Heart right ventricle (tissue), 16 donors: ENCODE results near the gene ZSWIM5. TPM values are rescaled to one million over a fixed set of nuclear protein-coding genes. Genes with fewer than 3 reads are reported as not detected.

Source experiments
- ATAC-seq, 8 donors: fragments of 200-7000 bp; cut with Tn5 transposase; one replicate each; pipeline ENCODE4 v1.9.1; 2020; ENCODE audit warnings: mild to moderate bottlenecking in 8 of 8, moderate library complexity in 8 of 8, moderate number of reproducible peaks in 1 of 8
- DNase-seq, 2 donors: peaks; one replicate each; pipeline ENCODE4 v3.0.0-alpha.2; 2020
- H3K27ac ChIP-seq, 10 donors: fragments of 200-600 bp; sonication (generic) in 2 of 10; one replicate each; pipeline versions ENCODE4 v1.5.0 to v1.8.0; 2020 to 2022; ENCODE audit warnings: mild to moderate bottlenecking in 3 of 10
- H3K27me3 ChIP-seq, 7 donors: fragments of 200-600 bp; one replicate each; pipeline ENCODE4 v1.8.0; 2021 to 2022; ENCODE audit warnings: mild to moderate bottlenecking in 2 of 7
- H3K36me3 ChIP-seq, 9 donors: fragments of 200-600 bp; sonication (generic) in 1 of 9; one replicate each; pipeline versions ENCODE4 v1.5.0 to v1.8.0; 2020 to 2022; ENCODE audit warnings: mild to moderate bottlenecking in 2 of 9
- H3K4me1 ChIP-seq, 9 donors: fragments of 200-600 bp; sonication (generic) in 1 of 9; one replicate each; pipeline versions ENCODE4 v1.5.0 to v1.8.0; 2020 to 2022; ENCODE audit warnings: mild to moderate bottlenecking in 4 of 9
- H3K4me3 ChIP-seq, 10 donors: fragments of 200-600 bp; sonication (generic) in 2 of 10; one replicate each; pipeline versions ENCODE4 v1.5.0 to v1.8.0; 2020 to 2022; ENCODE audit warnings: mild to moderate bottlenecking in 7 of 10, moderate library complexity in 2 of 10
- H3K9me3 ChIP-seq, 11 donors: fragments of 200-600 bp in 10 of 11; sonication (generic) in 2 of 11; one replicate each; pipeline versions ENCODE4 v1.5.0 to v1.8.0; 2013 to 2022; ENCODE audit warnings: mild to moderate bottlenecking in 2 of 11, control low read depth in 1 of 11, moderate library complexity in 1 of 11
- WGBS, 2 donors: extraction: QIAGEN DNeasy Blood & Tissue Kit; methylation state at CpG; one replicate each; pipeline ENCODE4 v1.1.7; 2013; ENCODE audit warnings: inconsistent platforms in 1 of 2; 5-methylcytosine and 5-hydroxymethylcytosine counted together
- intact Hi-C, 10 donors: fragments of 100-400 bp; cut with DNase I; formaldehyde crosslinking; loops; one replicate each; pipeline versions ENCODE4 v1.11.1 to v1.14.2; 2022
- polyA plus RNA-seq, 2 donors: library from polyadenylated mRNA; stranded (reverse); fragments of 200-250 nt; gene quantifications; one replicate each; pipeline ENCODE4 v1.2.3, GENCODE V29; 2013
- total RNA-seq, 10 donors: library from RNA; stranded (reverse); fragmentation: NEBNext Ultra II Directional in 3 of 10; extraction: Animal tissue kit (Norgen Biotek cat#: 25700) in 3 of 10; gene quantifications; one replicate each; pipeline versions ENCODE4 v1.2.1 to v1.2.4, GENCODE V29; 2021 to 2023
- TF ChIP-seq, protein P1 (sequence below), 9 donors: fragments of 200-600 bp; sonication (generic) in 2 of 9; IDR thresholded peaks; one replicate each; pipeline versions ENCODE4 v1.5.0 to v1.8.0; 2021 to 2022; ENCODE audit warnings: antibody characterized with exemption in 9 of 9, mild to moderate bottlenecking in 5 of 9, moderate library complexity in 1 of 9
- donor health status: Arrhythmogenic right ventricular cardiomyopathy.
- donor health status: ischemic (EF 13 %, LVEDD 7.1; RV severe dilation, severe dysfunction).
- donor health status: healthy with polysubstance abuse.
- donor health status: DM: no; HTN: yes; CAD: no.
- donor health status: DM: no; HTN: no; CAD: no.
- donor health status: ischemic (EF 25% LVEDD 6.9; RV normal size, moderate dysfunction).
- donor health status: ischemic (EF 25% LVEDD 5.7; RV mildly dilated, moderate dysfunction).
- donor health status: healthy.
- donor health status: DM: yes; HTN: yes; CAD: no.
- donor health status: Ischemic cardiomyopathy.
- donor health status: ischemic (EF 35%, LVEDD 5.7; RV mildly dilated, moderate dysfunction).
- donor health status: nonischemic (EF 11% LVEDD 7.7; RV severe dilation, severe dysfunction).
- donor health status: DM: yes; HTN: yes; CAD: no.
- donor health status: PGD.
- donor health status: ischemic (EF 29% LVEDD 5.4; RV normal size, mild dysfunction).
- donor health status: nonischemic (EF 23%, LVEDD 6.1; RV moderate dilation, normal function).

Gene ZSWIM5
- total and polyA plus RNA-seq, 12 donors: 0.22 to 1.7 (median 0.77) TPM

DNA sequence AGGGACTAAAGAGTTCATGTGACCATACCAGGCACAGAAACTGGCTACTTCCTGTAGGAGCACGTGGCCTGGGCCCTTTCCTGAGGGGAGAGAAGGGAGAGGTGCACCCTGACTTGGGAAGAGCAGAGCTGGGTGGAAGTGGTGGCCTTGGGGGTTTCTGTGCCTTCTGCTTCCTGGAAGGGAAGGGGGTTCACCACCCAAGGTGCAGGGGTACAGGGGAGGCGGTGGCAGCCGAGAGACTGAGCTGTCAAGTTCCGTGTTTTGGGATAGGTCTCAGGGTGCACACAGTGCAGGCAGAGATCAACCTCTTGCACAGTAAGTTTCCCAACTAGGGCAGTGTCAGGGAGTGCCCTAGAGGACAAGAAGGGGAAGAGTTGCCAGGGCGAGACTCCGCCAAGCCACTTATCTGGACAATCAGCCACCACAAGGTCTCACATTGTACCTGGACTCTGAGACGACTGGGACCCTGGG, 205.4 kb downstream of the ZSWIM5 start:
- WGBS, 2 donors: 73% methylated on average over 7 of the region's 7 CpGs
- intact Hi-C loops: loop anchor here in 3 of 10 donors (5.0 to 10.0 kb wide), 3 partner anchors 154 to 206 kb away; no protein-coding TSS in a partner anchor
- TF ChIP-seq, protein P1, sequence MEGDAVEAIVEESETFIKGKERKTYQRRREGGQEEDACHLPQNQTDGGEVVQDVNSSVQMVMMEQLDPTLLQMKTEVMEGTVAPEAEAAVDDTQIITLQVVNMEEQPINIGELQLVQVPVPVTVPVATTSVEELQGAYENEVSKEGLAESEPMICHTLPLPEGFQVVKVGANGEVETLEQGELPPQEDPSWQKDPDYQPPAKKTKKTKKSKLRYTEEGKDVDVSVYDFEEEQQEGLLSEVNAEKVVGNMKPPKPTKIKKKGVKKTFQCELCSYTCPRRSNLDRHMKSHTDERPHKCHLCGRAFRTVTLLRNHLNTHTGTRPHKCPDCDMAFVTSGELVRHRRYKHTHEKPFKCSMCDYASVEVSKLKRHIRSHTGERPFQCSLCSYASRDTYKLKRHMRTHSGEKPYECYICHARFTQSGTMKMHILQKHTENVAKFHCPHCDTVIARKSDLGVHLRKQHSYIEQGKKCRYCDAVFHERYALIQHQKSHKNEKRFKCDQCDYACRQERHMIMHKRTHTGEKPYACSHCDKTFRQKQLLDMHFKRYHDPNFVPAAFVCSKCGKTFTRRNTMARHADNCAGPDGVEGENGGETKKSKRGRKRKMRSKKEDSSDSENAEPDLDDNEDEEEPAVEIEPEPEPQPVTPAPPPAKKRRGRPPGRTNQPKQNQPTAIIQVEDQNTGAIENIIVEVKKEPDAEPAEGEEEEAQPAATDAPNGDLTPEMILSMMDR (IDR thresholded peaks at IDR 0.05): no peak
- DNase-seq: no peak
- peak overlapping the region in 1 of 10 donors; percentile 46 for H3K27ac ChIP-seq
- peaks cover 0 to 12% (median 0%) of the 10 kb centered on the region in 9 donors for H3K4me1 ChIP-seq
- ATAC-seq: peak in 7 of 8 donors; percentile 20 to 69 (median 37)
- H3K27me3 ChIP-seq: no peaks in the 10 kb centered on the region
- no peaks in the 10 kb centered on the region for H3K9me3 ChIP-seq
- no peak overlapping the region for H3K4me3 ChIP-seq
- peaks cover 0 to 46% (median 40%) of the 10 kb centered on the region in 9 donors for H3K36me3 ChIP-seq

DNA sequence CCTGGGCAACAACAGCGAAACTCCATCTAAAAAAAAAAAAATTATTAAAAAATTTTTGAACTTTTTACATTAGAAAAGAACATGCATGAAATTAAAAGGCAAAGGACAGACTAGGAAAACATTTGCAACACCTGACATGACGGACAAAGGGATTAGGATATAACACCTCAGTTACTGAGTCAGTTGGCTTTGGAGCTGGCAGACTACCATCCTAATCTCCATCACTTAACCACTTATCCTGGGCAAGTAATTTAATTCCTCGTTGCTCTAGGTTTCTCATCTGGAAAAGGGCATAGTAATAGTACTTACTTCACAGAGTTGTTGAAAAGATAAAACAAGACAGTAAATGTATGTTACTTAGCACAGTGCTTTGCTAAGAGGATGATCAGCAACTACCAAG, 207.2 kb downstream of the ZSWIM5 start:
- Histone ChIP-seq H3K27me3 (no peaks in the 10 kb centered on the region), H3K36me3 (peaks cover 0 to 28% (median 23%) of the 10 kb centered on the region in 9 donors), H3K4me3 (no peak overlapping the region), H3K9me3 (no peaks in the 10 kb centered on the region), H3K4me1 (peaks cover 0 to 12% (median 0%) of the 10 kb centered on the region in 9 donors), H3K27ac (no peak overlapping the region)
- TF ChIP-seq, protein P1 (IDR thresholded peaks at IDR 0.05): no peak
- ATAC-seq: no peak
- intact Hi-C loops: no loop called here
- WGBS, 2 donors: 78 to 81% methylated on average over 3 of the region's 3 CpGs
- DNase-seq: no peak

DNA sequence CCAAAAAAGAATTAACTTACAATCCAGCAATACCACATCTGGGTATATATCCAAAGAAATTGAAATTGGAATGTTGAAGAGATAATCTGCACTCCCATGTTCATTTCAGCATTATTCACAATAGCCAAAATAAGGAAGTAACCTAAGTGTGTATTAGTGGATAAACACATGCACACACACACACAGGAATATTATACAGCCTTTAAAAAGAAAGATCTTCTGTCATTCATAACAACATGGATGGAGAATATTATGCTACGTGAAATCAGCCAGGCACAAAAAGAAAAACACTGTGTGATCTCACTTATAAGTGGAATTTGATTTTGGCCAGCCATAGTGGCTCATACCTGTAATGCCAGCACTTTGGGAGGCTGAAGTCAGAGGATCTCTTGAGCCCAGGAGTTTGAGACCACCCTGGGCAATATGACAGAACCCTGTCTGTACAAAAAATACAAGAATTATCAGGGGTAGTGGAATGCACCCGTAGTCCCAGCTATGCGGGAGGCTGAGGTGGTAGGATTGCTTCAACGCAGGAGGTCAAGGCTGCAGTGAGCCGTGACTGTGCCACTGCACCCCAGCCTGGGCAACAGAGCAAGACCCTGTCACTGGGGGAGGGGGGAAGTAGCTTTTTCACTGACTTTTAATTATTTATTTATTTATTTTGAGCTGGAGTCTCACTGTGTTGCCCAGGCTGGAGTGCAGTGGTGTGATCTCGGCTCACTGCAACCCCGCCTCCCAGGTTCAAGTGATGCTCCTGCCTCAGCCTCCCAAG, 210.8 kb downstream of the ZSWIM5 start:
- Histone ChIP-seq H3K27ac (no peak overlapping the region), H3K36me3 (no peaks in the 10 kb centered on the region), H3K4me3 (no peak overlapping the region), H3K9me3 (no peaks in the 10 kb centered on the region), H3K27me3 (no peaks in the 10 kb centered on the region), H3K4me1 (peaks cover 0 to 6% (median 0%) of the 10 kb centered on the region in 9 donors)
- intact Hi-C loops: no loop called here
- 95 to 96% methylated on average over 7 of the region's 7 CpGs for WGBS, 2 donors
- TF ChIP-seq, protein P1 (IDR thresholded peaks at IDR 0.05): no peak
- DNase-seq (no peak), ATAC-seq (no peak)

DNA sequence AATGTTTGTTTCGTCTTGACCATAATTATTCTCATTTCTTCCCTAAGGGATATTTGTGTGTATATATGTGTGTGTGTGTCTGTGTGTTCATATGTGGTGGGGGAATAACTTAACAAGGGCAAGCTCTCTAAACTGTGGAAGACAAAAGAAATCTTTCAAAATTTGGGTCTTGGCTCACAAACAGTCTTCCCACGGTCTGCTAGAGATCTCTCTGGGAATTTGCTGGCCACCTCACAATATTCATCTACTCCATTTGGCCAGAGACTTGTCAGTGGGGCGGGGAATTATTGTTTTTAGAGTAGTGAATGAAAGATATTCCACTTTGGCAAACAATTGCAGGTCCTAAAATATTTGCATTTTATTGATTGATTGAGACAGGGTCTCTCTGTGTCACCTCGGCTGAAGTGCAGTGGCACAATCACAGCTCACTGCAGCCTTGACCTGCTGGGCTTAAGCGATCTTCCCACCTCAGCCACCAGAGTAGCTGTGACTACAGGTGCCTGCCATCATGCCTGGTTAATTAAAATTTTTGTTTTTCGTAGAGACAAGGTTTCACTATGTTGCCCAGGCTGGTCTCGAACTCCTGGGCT, 212.0 kb downstream of the ZSWIM5 start:
- 67 to 68% methylated on average over 7 of the region's 7 CpGs for WGBS, 2 donors
- no peaks in the 10 kb centered on the region for H3K27me3 ChIP-seq
- H3K36me3 ChIP-seq: no peaks in the 10 kb centered on the region
- DNase-seq: no peak
- TF ChIP-seq, protein P1 (IDR thresholded peaks at IDR 0.05): no peak
- no peak overlapping the region for H3K27ac ChIP-seq
- ATAC-seq: peak in 4 of 8 donors; percentile 46 to 76 (median 70)
- H3K9me3 ChIP-seq: no peaks in the 10 kb centered on the region
- no peak overlapping the region for H3K4me3 ChIP-seq
- peaks cover 0 to 6% (median 0%) of the 10 kb centered on the region in 9 donors for H3K4me1 ChIP-seq
- intact Hi-C loops: no loop called here
